GM18858 (cell line): ENCODE measurements around the gene AMZ2.

Experiments used
- ATAC-seq: cut with Tn5 transposase; IDR thresholded peaks from one replicate; pipeline ENCODE4 v1.9.1; 2021; ENCODE audit not compliant: unreplicated experiment

AMZ2 gene

DNA sequence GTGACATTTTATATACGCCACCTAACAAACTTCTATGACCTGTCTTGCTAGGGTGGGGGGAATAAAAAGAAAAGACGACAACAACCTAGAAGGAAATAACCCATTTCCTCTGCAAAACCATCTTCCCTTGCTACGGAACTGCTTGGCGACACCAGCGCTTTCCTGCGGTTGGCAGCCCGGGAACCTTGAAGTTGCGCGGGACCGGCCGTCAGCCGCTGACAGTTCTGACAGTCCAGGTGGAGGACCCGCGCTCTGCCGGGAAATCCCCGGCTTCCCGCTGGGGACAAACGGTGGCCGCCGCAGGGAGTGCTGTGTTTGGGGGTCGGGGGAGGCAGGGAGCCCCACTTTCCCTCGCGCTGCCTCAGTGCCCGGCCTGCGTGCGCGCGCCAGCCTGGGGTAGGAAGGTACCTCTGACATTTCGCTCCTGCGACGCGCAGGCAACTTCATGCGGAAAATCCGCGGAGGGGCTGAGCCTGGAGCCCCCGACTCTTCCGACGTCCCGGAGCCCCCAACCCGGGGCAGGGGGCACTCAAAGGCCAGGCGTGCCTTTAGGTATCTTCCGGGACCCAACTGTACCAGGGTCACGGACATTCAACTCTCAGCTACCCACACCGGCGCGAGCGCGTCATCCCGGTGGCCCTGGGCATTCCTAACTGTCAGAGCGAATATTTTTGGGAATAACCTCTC lies 42.6 kb downstream of the AMZ2 start:
- no peak for ATAC-seq

GRCh38 chr17:68290955-68291835 lies 43.4 kb downstream of the AMZ2 start, which contains the start of the genes ARSG and SLC16A6:
Gene ARSG, plus strand, starts transcription at chr17:68291495. Its CDS starts 15,999 bp downstream, at chr17:68307494.
Gene SLC16A6, minus strand, starts transcription at chr17:68291127. Its CDS starts 12,807 bp downstream, at chr17:68278320.
- peak; percentile 37 for ATAC-seq

DNA sequence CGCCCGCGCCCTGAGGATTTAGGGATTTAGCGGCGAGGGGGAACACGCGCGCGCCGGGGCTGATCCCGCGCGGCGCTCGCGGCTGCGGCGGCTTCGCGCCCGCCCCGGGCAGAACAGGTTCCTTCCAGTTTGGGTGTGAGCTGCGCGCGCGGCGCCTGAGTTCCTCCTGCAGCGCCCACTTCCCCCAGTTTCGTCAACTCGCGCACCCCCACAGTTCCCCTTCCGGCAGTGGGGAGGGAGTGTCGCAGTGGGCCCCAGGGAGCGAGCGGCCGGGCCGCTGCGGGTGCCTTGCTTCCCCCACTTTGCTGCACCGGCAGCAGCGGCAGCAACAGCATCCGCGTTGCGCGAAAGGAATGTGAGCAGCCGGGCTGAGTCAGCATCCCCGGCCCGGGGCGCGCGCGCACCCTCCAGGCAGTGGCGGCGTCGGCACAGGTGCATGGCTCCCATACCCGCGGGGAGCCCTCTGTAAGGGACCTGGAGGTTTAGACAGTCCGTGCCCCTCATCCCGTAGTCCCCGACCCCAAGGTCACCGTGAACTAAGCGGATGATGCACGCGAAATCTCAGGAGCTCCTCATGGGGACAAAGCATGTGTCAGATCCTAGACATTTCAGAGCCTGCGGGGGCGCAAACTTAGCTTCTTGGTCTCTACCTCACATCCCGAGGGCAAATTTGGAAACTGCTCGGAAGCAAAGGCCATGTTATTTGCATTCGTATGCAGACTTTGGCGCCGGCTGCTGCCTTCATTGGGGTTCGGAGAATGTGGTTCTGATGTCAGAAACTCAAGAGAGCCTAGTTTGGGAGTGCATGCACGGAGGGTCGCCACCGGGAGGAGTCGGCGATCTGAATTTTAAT lies 44.2 kb downstream of the AMZ2 start:
- peak; percentile 37 for ATAC-seq

DNA sequence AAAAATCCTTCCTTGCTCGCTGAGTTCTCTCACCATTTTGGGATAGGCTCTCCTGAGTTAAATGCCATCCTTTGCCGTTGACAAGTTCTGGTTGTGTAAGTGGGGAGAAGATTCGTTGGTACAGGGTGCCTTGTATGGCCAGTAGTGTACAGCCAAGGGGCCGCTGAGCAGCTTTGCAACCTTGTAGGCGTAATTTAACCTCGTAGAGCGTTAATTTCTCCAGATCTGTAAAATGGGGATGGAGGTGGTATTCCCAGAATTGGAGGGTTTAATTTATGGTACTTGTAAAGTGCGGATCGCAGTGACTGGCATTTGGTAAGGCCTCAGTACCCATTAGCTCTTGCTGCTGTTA lies 44.8 kb downstream of the AMZ2 start:
- no peak for ATAC-seq

DNA sequence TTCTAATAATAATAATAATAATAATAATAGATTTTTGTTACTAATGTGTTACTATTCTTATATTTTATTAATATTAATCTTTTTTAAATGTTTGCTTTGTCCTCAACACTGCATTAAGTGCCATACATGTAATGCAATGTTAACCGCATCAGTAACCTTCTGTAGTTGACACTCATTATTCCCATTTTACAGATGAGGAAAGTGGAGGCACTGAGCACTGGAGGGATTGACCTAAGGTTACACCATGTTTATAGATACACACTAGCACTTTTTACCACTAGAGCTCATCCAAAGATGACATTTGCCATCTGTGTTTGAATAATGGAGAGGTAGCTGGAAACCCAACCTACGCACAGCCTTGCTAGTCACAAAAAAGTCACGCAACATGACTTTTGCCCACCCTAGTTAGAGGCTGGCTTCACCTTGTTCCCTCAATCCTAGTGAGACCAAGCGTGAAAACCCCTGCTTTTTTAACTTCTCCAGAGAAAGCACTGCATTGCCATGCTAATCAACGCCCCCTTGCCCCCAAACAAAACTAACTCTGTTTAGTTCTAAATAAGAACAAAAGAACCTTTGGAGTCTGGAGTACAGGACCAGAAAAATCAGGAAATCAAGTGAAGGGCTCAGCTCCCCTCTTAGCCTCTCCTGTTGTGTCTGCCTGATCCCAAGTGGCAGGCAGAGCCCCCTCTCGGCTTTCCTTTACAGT lies 45.8 kb downstream of the AMZ2 start:
- ATAC-seq, result no peak

GRCh38 chr17:68294196-68294555 lies 46.3 kb downstream of the AMZ2 start:
- ATAC-seq, result no peak

DNA sequence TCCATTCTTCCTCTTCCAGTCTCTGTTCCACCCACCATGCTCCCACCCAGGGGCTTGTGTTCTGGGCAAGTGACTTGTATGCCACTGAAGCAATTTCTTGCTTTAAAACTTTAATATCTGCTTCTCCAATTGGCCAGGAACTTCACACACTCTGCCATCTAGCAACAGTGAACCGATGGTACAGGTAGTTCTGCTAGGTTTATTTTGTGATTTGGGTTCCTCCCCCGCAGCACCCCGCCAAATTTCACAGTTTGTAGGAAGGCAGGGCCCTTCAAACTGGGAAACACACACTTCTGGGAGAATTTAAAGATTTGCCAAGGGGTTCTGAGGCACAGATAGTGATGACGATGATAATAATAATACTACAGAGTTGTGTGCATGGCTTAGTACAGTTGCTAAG lies 46.8 kb downstream of the AMZ2 start:
- no peak for ATAC-seq

DNA sequence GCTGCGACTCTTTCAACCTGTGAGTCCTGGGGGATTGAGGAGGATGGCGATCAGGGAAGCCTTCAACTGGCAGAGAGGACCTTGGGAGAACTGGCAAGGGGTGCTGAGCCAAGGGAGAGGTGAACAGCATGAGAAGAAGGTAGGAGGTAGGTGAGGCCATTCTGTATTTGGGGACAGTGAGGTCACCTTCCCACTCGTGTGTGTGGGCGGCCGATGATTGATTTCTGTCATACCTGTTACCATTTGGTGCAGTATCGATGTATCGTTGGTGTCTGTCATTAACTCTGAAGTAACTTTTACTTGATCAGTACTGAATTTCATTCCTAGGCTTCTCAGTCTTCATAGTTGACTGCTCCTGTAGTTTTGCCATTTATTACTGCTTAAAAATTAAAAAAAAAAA lies 47.2 kb downstream of the AMZ2 start:
- no peak for ATAC-seq

GRCh38 chr17:68296217-68297191 lies 48.7 kb downstream of the AMZ2 start:
- ATAC-seq, result no peak

GRCh38 chr17:68297195-68297594 lies 49.4 kb downstream of the AMZ2 start:
- ATAC-seq, result no peak

DNA sequence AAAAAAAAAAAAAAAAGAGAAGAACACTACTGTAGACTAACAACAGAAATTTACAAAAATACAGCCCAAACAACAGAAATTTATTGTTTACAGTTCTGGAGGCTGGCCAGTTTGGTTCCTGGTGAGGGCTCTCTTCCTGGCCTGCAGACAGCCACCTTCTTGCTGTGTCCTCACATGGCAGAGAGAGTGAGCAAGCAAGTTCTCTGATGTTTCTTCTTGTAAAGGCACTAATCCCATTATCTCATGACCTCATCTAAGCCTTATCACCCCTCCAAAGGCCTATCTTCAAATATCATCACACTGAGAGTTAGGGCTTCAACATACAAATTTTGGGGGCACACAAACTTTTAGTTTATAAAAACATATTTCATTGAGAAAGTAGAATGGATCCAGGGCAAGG lies 50.8 kb downstream of the AMZ2 start:
- ATAC-seq, result no peak

DNA sequence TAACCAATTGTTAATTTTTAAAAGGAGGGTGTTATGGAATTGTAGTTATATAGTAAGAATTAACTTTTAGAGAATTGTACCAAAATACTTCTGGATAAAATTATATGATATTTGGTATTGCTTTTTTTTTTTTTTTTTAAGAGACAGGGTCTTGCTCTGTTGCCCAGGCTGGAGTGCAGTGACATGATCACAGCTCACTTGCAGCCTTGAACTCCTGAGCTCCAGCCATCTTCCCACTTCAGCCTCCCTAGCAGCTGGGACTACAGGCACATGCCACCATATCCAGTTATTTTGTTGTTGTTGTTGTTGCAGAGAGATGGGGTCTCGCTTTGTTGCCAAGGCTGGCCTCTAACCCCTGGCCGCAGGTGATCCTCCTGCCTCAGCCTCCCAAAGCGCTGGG lies 52.0 kb downstream of the AMZ2 start:
- ATAC-seq, result no peak

GRCh38 chr17:68301438-68301959 lies 53.7 kb downstream of the AMZ2 start:
- no peak for ATAC-seq

DNA sequence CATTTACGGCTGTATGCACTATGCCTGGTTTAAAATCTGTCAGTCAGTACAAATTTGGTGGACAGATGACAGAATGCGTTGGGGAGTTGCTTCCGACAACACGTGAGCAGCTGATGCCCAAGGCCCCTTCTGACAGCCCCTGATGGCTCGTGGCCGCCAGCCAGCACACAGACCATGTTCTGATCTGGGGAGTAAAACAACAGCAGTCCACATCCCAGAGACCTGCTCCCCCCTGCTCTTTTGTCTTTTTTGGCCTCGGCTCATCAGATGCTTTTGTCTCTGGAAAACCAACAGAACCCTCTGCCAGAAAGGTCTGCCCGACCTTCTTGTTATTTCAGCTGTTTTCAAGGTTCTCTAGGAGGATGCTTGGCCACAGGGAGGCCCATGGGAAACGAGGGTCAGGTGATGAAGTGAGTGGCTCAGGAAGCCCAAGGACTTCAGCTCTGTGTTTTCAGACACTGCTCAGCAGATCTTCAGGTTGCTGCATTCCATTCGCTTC lies 54.3 kb downstream of the AMZ2 start:
- ATAC-seq, result no peak

GRCh38 chr17:68302666-68303065 lies 54.8 kb downstream of the AMZ2 start:
- ATAC-seq, result no peak

GRCh38 chr17:68304706-68305105 lies 56.9 kb downstream of the AMZ2 start:
- no peak for ATAC-seq

GRCh38 chr17:68305142-68305541 lies 57.3 kb downstream of the AMZ2 start:
- no peak for ATAC-seq
